ENCODE measurements around the gene MLKL.

DNA sequence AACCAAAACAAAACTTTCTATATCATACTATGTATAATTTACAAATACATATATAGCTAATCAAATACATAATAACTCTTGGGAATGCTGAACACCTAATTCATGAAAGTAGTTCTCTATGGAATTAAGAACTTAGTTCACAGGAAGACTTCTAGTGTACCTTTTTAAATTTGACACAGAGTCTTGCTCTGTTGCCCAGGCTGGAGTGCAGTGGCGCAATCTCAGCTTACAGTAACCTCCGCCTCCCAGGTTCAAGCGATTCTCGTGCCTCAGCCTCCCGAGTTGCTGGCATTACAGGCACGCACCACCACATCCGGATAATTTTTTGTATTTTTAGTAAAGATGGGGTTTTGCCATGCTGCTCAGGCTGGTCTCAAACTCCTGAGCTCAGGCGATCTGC is 58.7 kb downstream of the MLKL start:
- TF ChIP-seq, protein P1, sequence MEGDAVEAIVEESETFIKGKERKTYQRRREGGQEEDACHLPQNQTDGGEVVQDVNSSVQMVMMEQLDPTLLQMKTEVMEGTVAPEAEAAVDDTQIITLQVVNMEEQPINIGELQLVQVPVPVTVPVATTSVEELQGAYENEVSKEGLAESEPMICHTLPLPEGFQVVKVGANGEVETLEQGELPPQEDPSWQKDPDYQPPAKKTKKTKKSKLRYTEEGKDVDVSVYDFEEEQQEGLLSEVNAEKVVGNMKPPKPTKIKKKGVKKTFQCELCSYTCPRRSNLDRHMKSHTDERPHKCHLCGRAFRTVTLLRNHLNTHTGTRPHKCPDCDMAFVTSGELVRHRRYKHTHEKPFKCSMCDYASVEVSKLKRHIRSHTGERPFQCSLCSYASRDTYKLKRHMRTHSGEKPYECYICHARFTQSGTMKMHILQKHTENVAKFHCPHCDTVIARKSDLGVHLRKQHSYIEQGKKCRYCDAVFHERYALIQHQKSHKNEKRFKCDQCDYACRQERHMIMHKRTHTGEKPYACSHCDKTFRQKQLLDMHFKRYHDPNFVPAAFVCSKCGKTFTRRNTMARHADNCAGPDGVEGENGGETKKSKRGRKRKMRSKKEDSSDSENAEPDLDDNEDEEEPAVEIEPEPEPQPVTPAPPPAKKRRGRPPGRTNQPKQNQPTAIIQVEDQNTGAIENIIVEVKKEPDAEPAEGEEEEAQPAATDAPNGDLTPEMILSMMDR (IDR thresholded peaks at IDR 0.05): no peak
- TF ChIP-seq POLR2A (IDR thresholded peaks at IDR 0.05): no peak

Data from lower leg skin (tissue), 3 donors.